HG03045 (cell line): ENCODE data around the gene SCMH1.
"Not testable (repeated sequence)": the region's sequence is repeated elsewhere in the genome, so short reads cannot be mapped to it uniquely, and the experiment has no call there.

Experiments used
- ATAC-seq: cut with Tn5 transposase; IDR thresholded peaks from one replicate; pipeline ENCODE4 v1.9.1; 2021; ENCODE audit warnings: mild to moderate bottlenecking, moderate library complexity; ENCODE audit not compliant: unreplicated experiment

The SCMH1 gene

DNA sequence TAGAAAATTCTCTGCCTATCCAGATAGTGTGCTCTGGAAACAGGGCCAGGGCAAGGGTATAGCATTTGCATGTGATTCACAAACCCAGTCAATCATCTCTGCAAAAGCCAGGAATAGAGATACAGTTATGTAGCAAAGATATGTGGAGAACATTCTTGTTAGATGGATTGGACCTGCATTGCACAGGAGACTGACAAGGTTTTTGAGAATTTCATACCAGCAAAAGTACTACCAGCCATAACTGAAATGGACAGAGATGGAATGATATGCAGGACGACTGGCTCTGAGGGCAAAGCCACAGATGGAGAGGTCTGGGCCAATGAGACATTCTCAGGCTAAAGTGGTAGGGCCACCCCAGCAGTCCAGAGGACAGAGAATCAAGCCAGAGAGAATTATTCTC lies 24.7 kb downstream of the SCMH1 start:
- ATAC-seq: no peak

DNA sequence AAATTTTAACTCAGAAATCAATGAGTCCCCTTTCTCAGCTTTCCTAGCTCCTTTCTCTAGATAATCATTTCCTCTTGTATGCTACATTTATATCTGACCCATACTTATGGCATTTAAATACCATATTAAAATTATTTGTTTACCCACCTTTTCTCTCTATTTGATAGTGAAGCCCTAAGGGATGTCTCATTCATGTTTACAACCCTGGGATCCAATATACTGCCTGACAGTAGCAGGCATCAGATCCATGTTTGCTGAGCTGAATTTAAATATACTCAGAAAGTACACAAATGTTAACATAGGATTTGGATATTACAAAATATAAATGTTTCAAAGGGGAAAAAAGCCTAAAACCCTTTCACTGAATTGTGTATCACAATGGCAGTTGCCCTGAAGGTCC lies 26.5 kb downstream of the SCMH1 start:
- ATAC-seq: no peak

DNA sequence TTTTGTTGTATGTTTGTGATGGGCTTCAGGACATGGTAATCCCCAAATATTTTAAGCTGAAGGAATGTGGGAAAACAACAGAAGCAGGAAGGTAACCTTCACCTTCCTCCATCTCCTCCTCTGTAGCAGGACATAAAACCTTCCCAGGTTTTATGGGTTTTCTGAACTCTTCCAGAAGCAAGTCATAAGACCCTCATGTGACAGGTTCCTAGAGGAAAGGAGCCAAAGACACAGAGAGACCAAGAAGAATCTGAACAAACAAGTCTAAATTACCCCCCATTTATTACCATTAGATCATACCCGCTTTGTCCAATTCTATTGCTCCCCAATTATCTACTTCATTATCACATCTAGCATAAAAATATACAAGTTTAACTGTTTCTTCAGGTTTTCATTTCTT lies 28.8 kb downstream of the SCMH1 start:
- ATAC-seq: no peak

DNA sequence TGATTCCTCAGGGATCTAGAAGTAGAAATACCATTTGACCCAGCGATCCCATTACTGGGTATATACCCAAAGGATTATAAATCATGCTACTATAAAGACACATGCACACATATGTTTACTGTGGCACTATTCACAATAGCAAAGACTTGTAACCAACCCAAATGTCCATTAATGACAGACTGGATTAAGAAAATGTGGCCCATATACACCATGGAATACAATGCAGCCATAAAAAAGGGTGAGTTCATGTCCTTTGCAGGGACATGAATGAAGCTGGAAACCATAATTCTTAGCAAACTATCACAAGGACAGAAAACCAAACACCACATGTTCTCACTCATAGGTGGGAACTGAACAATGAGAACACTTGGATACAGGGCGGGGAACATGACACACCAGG lies 30.5 kb downstream of the SCMH1 start:
- not testable (repeated sequence) for ATAC-seq

DNA sequence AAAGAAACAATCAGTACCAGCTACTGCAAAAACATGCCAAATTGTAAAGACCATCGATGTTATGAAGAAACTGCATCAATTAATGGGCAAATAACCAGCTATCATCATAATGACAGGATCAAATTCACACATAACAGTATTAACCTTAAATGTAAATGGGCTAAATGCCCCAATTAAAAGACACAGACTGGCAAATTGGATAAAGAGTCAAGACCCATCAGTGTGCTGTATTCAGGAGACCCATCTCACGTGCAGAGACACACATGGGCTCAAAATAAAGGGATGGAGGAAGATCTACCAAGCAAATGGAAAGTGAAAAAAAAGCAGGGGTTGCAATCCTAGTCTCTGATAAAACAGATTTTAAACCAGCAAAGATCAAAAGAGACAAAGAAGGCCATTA lies 35.1 kb downstream of the SCMH1 start:
- not testable (repeated sequence) for ATAC-seq

DNA sequence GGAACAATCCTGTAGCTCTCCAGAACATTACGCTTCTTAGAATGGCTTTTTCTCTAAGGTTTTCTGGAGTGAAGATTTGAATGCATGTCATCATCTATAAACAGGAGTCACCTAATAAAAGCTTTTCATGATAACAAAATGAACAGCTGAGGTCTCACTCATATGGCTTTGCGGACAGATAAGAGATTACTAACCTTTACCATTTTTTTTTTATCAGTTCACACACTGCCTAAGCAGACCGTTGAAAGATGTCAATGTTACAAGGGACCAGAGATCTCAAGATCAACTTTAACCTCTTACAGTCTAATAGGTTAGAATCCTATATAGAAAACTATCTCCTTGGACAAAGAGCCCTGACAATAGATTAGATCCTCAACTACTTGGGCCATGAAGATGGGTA lies 41.4 kb downstream of the SCMH1 start:
- no peak for ATAC-seq

DNA sequence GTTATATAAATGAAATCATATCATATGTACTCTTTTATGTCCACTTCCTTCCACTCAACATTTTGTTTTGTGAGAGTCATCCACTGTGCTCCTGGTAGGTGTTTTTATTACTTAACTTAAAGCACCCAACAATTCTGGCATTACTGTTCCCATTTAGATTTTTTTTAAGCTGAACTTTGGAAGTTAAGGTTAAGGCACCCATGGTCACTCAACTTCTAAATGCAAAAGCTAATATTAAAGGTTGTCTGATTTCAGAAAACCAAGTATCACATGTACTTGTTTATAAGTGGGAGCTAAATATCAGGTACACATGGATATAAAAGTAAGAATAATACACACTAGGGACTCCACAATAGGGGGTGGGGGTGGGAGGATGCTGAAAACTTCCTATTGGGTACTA lies 42.7 kb downstream of the SCMH1 start:
- ATAC-seq: no peak

DNA sequence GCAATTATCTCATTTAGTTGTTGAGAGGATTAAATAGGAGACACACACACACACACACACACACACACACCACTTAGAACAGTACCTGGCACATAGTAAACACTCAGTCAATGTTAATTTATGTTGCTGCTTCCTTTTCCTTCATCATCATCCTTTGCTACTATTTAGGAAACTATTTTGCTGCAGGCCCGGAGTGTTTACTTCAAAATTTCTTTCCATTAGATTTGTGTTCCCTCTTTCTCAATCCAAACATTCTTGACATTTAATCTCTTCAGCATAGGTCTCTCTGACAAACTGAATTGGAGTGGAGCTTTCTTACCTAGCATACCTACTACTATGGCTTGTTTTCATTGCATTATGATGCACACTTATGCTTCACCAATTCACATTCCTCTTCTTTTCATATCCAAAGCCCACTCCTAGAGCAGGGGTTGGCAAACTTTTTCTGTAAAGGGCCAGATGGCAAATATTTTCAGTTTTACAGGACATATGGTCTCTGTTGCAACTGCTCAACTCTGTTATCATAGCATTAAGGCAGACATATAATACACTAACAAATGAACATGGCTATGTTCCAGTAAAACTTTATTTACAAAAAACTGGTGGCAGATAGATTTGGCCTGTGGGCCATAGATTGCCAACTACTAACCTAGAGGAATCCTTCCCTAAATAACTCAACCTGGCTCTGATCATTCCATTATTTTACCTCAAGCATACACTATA lies 49.5 kb downstream of the SCMH1 start:
- no peak for ATAC-seq

DNA sequence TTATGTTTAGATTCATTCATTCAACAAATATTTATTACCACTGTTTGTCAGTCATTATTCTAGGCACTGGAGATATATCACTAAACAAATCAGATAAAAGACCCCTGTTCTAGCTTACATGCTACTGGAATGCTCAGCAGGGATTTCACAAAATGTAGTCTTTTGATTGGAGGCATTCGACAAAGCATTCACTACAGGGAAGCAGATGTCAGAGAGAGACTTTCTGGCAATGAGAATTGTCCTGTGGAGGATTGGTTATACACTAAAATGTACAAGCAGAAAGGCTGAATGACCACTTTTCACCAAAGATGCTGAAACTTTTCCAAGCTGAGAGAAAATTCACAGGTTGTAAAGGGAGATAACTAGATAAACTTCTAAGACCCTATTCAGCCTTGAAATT lies 57.7 kb downstream of the SCMH1 start:
- ATAC-seq: no peak

DNA sequence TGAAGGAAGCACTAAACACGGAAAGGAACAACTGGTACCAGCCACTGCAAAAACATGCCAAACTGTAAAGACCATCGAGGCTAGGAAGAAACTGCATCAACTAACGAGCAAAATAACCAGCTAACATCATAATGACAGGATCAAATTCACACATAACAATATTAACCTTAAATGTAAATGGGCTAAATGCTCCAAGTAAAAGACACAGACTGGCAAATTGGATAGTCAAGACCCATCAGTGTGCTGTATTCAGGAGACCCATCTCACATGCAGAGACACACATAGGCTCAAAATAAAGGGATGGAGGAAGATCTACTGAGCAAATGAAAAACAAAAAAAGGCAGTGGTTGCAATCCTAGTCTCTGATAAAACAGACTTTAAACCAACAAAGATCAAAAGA lies 63.9 kb downstream of the SCMH1 start:
- ATAC-seq: not testable (repeated sequence)

DNA sequence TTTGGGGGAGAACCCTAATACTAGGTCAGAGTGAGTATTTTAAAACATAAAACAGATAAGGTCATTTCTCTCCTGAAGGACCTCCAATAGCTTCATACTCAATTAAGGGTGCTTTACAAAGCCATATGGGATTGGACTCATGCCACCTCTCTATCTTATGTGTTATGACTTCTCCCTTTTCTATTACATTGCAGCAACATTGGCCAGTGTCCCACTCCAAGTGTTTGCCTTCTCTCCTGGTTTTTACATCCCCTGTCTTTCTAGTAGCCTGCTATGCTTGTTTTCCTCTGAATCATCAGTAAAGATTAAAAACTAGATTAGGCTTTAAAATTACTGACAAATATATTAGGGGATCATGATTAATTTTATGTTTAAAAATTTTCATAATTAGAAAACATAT lies 66.6 kb downstream of the SCMH1 start:
- ATAC-seq: no peak

DNA sequence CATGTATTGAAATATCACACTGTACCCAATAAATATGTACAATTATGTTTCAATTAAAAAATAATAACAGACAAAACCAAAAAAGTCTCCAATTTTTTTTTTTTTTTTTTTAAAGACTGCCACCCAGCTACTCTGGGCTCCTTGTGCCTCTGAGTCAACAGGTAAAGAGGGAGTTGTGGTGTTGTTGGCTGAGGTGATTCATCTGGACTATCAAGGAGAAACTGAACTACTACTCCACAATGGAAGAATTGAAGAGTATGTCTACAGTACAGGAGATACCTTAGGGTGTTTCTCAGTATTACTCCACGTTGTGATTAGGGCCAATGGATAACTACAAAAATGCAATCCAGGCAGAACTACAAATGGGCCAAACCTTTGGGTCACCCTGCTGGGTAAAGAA lies 67.9 kb downstream of the SCMH1 start:
- ATAC-seq: no peak

DNA sequence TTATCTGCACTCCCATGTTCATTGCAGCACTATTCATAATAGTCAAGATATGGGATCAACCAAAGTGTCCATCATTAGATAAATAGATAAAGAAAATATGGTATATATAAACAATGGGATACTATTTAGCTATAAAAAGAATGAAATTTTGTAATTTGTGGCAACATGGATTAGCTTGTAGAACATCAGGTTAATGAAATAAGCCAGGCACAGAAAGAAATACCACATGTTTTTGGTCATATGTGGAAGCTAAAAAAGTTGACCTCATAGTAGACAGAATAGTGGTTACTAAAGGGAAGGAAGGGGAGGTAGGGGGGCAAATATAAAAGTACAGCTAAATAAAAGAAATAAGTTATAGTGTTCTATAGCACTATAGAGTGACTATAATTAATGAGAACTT lies 68.5 kb downstream of the SCMH1 start:
- ATAC-seq: no peak

DNA sequence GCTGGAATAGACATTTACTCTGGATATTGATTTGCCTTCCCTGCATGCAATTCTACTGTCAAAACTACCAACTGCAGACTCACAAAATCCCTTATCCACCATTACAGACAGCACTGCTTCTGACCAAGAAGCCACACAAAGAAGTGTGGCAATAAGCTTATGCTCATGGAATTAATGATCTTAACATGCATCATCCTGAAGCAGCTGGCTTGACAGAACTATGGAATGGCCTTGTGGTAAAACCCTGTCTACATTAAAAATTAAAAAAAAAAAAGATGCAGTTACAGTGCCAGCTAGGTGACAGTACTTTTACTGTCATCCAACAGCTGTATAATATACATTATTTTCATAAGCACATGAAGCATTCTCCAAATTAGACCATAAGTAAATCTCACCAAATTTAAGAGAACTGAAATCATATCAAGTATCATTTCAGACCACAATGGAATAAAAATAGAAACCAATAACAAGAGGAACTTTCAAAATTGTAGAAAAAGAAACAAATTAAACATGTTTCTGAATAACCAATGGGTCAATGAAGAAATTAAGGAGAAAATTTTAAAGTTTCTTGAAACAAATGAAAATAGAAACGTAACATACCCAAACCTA lies 70.7 kb downstream of the SCMH1 start:
- no peak for ATAC-seq

DNA sequence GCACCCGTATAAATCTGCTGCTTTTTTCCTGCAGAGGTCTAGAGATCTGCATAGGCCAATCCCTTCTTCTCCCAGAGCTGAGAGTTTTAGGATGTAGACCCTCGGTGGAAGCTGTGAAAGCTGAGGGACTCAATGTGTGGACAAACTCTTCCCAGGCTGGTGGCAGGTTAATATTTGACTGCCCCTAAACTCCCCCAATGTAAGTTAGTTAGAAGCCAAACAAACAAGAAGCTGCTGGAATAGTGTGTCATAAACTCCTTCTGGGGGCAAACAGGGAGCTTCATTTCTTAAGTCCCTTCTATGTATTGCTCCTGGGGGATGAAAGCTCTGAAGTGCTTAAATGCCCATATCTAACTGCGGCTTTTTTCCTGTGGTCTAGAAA lies 72.3 kb downstream of the SCMH1 start:
- no peak for ATAC-seq

DNA sequence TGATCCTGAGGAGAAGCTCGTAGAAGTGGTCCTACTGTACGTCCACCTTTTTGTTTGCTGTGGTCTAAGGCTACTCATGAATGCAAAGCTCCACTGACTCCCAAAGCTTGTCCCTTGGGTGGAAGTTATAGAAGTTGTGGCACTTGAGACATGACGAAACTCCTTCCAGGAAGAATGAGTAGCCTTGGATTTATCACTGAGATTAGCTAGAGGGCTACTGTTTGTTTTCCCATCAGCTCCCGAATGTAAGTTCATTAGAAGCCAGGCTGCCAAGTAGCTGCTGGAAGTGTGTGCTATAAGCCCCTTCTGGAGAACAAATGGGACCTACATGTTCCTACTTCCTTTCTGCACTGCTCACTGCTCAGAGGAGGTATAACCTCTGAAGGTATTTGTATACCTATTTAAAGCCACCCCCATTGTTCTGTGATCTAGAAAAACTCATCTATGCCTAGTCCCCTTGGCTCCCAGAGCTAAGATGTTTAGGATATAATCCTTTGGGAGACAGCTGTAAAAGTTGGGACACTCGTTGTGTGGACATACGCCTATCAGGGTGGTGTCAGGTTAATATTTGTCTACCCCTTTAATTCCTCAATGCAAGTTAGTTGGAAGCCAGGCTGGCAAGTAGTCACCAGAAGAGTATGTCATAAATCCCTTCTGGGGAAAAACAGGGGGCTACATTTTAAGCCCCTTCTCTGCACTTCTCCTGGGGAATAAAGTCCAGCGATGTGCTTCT lies 72.9 kb downstream of the SCMH1 start:
- no peak for ATAC-seq

DNA sequence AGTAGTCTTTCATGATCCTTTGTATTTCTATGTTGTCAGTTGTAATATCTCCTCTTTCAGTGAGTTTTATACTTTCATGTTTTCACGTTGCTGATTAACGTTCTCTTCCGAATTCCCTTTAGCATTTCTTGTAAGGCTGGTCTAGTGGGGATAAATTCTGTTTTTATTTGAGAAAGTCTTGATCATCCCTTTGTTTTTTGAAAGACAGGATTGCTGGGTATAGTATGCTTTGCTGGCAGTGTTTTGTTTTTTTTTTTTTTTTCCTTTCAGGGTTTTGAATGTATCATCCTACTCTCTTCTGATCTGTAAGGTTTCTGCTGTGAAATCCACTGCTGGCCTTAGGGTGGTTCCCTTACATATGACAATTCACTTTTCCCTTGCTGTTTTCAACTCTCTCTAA lies 74.4 kb downstream of the SCMH1 start:
- ATAC-seq: no peak

DNA sequence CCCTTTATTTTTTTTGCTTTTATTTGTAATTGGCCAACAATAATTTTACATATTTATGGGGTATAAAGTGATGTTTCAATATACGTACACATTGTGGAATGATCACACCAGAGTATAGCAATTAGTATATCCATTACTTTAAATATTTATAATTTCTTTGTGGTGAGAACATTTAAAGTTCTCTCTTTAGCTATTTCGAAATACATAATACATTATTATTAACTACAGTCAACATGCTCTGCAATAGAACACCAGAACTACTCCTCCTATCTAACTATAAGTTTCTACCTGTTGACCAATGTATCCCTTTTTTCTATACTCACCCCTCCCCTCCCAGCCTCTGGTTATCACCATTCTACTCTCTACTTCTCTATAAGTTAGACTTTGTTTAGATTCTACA lies 77.4 kb downstream of the SCMH1 start:
- ATAC-seq: no peak

DNA sequence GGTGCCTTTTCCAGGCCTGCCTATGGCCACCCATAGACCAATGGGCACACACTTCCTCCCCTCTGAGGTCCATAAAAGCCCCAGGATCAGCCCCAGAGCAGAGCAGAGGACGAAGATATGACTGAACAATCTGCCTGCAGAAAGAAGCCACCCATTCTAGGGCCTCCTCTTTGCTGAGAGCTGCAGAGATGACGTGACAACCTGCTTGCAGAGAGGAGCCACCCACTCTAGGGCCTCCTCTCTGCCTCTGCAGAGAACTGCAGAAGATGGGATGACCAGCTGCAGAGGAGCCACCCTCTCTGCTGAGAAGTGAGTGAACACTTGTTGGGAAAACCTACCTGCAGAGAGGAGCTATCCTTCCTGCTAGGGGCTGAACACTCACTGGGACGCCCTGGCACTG lies 79.7 kb downstream of the SCMH1 start:
- no peak for ATAC-seq

DNA sequence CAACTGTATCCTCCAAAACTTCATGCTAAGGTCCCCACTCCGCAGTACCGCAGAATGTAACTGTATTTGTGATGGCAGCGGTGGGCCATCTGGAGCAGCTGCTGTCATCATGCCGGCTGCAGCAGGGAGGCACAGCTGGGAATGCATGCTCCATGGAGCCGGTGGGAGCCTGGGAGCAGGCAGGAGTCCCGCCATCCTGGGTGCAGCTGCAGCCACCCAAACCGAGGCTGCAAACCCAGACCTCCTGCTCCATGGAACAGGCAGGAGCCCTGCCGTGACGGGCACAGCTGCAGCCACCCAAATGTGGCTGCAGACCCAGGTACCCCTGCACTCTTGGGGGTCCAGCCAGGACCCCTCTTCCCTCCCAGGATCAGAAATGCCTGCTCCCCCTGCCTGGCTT lies 80.3 kb downstream of the SCMH1 start:
- no peak for ATAC-seq

DNA sequence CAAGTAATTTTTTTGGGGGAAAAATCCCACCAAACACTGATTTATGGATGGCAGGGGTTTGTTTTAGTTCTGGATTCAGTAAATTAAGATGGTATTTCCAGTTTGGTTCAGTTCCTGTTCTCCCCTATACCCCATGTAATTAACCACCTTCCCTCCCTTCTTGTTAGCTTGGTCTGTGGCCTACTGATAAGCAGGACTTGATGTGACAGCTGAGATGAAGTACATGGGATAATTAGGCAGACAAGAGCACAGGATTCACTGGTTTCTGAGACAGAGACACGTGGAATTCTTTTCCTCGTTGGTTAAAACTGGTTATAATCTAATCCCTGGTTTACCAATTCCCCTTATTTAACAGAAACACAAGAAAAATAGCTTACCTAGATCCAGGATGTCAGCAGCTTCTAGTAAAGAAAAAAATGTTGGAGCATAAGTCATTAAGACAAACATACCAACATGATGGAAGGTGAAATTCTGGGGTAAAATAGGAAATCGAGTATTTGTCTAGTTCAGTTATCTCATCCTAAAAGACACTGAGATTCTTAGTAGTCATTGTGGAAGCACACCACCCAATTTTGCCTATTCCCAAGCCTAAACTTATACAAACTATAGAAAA lies 81.5 kb downstream of the SCMH1 start:
- no peak for ATAC-seq

DNA sequence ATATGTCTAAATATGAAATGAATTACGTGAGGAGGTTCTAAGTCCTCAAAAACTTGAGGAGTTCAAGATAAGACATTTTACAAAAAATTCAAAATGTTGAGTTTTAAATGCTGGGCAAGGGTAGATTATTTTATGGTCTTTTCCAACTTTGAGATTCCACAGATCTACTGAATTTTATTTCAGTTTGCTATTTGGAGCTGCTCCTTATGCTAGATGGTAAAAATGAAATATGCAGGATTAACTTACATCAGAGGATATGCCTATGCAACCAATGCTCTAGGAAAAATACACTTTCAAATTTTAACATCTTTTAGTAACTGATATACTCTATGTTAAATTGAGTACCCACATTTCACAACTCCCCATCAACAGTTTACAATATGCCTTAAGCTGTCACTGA lies 83.1 kb downstream of the SCMH1 start:
- ATAC-seq: no peak
